ENCODE measurements around the gene S100A12.

The S100A12 gene

DNA sequence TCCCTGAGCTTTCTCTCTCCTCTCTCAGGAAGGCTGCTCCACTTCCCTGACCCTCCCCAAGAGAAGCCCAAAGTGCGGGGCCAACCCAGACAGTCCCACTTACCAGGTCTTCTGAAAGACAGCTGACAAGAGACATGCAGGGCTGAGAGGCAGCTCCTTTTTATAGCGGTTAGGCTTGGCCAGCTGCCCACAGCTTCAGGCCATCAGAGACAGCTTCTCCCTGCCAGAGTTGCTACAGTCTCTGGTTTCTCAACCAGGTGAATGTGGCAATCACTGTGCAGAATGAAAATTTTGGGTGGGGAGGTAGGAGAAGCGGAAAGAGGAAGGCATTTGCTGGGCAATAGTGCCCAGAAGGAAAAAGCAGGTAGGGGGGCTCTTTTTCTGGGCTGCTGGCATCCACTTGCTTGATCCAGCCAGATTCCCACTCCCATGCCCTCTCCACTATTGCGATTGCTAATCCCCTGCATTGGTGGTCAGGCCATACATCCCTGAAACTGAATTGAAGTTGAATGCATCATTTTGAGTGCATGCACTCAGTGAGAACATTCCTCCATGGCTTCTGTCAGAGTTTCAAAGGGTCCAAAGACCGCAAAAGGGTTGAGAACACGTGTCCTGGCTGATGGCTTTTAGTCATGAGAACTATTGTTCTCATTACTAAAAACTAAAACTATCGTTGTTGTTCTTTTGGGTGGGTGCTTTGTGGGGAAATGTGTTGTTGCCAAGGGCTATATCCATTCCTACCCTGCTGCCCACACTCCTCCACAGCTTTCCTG is 15.7 kb upstream of the S100A12 start, which contains the start of gene S100A8:
Gene S100A8, minus strand, starts transcription at position 136 of the 773 bp plus-strand sequence. CDS start 538 bp downstream, outside the sequence.
- no peak for DNase-seq (ENCODE audit: low spot score in 2 of 2)
- H3K27ac Mint-ChIP-seq = no peak within 1 kb of the TSS
- H3K27me3 Mint-ChIP-seq = peaks cover 16% of the 10 kb centered on the region
- H3K9me3 Mint-ChIP-seq = no peaks in the 10 kb centered on the region
- no peak within 1 kb of the TSS for H3K4me3 Mint-ChIP-seq
- ATAC-seq (ENCODE audit: low read depth) = no peak
- H3K36me3 Mint-ChIP-seq = no peaks in the 10 kb centered on the region
- H3K4me1 Mint-ChIP-seq = no peaks in the 10 kb centered on the region

DNA sequence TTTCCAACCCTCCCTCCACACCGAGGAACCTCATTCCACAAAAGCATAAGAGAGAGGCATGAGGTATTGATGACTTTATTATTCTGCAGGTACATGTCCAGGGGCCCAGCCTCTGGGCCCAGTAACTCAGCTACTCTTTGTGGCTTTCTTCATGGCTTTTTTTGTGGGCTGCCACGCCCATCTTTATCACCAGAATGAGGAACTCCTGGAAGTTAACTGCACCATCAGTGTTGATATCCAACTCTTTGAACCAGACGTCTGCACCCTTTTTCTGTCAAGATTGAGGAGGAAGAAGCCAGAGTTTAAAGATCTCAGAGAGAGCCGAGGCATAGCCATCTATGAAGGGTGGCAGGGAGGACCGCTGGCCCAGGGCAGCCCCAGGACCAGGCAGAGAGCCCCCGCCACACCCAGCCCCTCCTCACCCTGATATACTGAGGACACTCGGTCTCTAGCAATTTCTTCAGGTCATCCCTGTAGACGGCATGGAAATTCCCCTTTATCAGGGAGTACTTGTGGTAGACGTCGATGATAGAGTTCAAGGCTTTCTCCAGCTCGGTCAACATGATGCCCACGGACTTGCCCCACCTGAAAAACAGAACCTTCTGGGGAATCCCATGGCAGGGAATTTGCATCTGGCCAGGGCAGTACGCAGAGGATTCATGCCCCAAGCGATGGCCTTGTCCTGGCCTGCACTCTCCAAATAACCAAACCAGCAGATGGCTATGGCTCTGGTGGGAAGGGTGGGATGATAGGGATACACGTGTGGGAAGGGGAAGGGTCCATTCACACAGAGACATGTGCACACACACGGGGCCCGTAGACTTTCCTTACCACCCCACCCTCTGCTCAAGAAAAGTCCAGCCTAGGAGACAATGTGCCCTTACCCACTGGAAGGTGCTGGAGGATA is 14.8 kb upstream of the S100A12 start:
- Mint-ChIP-seq H3K27me3 (peaks cover 11% of the 10 kb centered on the region), H3K9me3 (no peaks in the 10 kb centered on the region), H3K36me3 (no peaks in the 10 kb centered on the region), H3K4me1 (no peaks in the 10 kb centered on the region), H3K27ac (no peak overlapping the region), H3K4me3 (no peak overlapping the region)
- DNase-seq (ENCODE audit: low spot score in 2 of 2) = no peak
- ATAC-seq (ENCODE audit: low read depth) = no peak

DNA sequence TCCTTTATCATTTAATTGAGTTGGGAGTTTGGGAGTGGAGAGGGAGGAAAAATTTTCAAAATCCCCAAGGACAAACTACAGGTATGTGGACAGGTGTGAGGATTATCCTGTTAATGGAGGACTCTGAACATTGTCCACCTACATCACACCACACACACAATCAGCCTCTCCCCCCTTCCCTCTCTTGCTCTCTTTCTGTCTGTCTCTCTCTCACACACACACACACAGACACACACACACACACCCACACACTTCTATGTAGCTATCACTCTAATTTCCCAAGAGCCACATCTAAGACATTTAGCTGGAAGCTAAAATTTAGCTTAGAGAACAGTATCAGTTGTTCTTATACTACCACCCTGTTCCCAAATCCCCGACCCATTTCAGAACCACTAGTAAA is 14.0 kb upstream of the S100A12 start:
- Mint-ChIP-seq H3K27ac (no peak overlapping the region), H3K36me3 (no peaks in the 10 kb centered on the region), H3K27me3 (peaks cover 9% of the 10 kb centered on the region), H3K4me1 (no peaks in the 10 kb centered on the region), H3K4me3 (no peak overlapping the region), H3K9me3 (no peaks in the 10 kb centered on the region)
- ATAC-seq (ENCODE audit: low read depth) (no peak), DNase-seq (ENCODE audit: low spot score in 2 of 2) (no peak)

DNA sequence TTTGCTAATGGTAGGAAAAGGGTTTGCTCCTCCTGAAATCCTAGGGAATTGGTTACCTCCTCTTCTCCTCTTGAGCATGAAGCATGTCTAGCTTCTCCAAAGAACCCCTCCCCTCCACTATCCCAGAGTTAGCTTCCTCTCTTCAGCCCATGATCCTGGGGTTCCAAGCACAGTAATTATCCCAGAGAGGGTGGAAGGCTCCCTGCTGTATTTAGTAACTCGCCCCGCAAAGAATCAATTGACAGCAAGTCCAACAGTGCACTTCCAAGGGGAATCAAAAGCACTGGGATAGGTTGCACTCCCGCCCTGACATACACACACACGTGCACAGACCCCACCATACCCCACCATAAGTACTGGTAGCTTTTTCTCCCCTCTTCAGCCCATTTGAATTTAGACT is 12.4 kb upstream of the S100A12 start:
- Mint-ChIP-seq H3K4me3 (no peak overlapping the region), H3K36me3 (no peaks in the 10 kb centered on the region), H3K4me1 (no peaks in the 10 kb centered on the region), H3K9me3 (no peaks in the 10 kb centered on the region), H3K27me3 (peaks cover 7% of the 10 kb centered on the region), H3K27ac (no peak overlapping the region)
- DNase-seq (ENCODE audit: low spot score in 2 of 2) = no peak
- ATAC-seq (ENCODE audit: low read depth) = no peak

DNA sequence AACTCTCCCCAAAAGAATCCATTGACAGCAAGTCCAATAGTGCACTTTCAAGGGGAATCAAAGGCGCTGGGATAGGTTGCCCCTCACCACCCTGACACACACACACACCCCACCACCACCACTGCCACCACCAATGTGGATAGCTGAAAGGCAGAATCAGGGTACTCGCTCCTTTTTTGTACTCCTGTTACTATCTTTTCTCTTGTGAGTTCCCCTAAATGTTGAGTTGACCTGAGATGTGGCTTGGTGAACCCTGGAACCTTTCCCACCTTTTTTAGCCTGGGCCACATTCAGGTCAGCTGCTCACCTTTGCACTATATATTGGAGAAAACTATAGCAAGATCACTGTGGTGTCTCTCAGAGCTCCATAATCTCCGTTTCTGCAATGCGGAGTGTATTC is 11.6 kb upstream of the S100A12 start:
- H3K4me1 Mint-ChIP-seq = no peaks in the 10 kb centered on the region
- H3K4me3 Mint-ChIP-seq = no peak overlapping the region
- peaks cover 7% of the 10 kb centered on the region for H3K27me3 Mint-ChIP-seq
- peaks cover 4% of the 10 kb centered on the region for H3K9me3 Mint-ChIP-seq
- no peaks in the 10 kb centered on the region for H3K36me3 Mint-ChIP-seq
- DNase-seq (ENCODE audit: low spot score in 2 of 2) (no peak), ATAC-seq (ENCODE audit: low read depth) (no peak)
- no peak overlapping the region for H3K27ac Mint-ChIP-seq

DNA sequence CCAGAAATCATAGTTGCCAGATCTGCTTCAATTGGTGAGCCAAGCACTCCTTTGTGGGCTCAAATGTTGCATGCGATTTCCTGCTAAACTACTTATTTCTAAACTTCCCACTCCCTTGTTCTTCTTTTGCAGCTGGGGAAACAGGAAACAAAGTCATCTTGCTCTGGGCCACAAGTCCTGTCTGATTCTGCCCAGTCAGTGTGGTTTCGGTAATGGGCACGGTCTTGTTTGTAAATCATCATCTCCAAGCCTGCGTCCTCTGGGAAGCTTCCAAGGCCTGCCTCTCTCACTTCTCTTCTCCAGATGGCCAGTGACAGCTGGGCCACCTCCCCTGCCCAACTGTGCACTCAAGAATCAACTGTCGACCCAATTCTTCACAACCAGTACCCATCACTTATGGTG is 11.1 kb upstream of the S100A12 start:
- ATAC-seq (ENCODE audit: low read depth) (no peak), DNase-seq (ENCODE audit: low spot score in 2 of 2) (no peak)
- H3K4me3 Mint-ChIP-seq = no peak overlapping the region
- H3K36me3 Mint-ChIP-seq = no peaks in the 10 kb centered on the region
- peaks cover 8% of the 10 kb centered on the region for H3K9me3 Mint-ChIP-seq
- no peaks in the 10 kb centered on the region for H3K4me1 Mint-ChIP-seq
- no peak overlapping the region for H3K27ac Mint-ChIP-seq
- H3K27me3 Mint-ChIP-seq = peaks cover 9% of the 10 kb centered on the region

DNA sequence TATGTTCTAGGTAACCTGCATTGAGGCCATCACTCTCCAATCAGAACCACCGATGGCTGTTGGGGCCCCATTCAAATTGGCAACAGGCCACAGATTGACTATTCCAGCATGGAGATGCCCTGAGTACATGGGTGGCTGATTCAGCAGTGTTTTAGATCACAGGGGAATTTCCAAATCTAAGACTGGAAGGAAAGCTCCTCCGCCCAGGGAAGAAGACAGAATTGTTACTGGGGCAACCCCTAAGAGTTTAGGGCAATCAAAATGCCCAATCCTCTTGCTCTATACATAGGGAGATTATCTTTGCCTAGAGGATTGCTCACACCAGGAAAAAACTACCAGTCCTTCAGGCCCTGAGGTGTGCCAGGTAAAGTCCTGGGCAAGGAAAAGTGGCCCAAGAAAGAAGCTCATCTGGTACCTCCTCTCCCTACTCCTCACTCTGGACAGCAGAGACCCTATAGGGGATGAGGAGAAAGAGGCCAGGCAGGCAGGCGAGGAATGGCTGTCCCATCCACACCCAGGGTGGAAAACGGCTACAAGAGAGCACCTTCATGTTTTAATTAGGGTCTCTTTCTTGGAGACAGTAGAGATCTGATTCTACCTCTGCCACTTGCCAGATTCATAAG is 9.6 kb upstream of the S100A12 start:
- Mint-ChIP-seq H3K9me3 (peaks cover 10% of the 10 kb centered on the region), H3K4me1 (no peaks in the 10 kb centered on the region), H3K27ac (no peak overlapping the region), H3K27me3 (peaks cover 11% of the 10 kb centered on the region), H3K36me3 (no peaks in the 10 kb centered on the region), H3K4me3 (no peak overlapping the region)
- ATAC-seq (ENCODE audit: low read depth) = no peak
- no peak for DNase-seq (ENCODE audit: low spot score in 2 of 2)

DNA sequence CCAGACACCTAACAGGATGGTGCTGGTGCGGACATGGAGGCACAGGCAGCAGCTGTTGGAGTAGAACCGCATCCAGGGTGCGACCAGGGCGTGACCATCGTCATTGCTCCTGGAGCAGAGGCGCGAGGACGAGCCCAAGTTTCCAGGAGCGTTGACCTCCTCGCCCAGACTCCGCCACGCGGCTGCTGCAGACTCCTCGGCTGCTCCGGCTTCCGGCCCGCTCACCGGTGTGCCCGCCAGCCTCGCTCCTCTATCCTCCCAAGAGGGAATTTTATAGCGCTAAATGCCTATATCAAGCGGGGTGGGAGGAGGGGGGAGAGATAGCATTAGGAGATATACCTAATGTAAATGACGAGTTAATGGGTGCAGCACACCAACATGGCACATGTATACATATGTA is 5.3 kb upstream of the S100A12 start:
- Mint-ChIP-seq H3K27me3 (peaks cover 14% of the 10 kb centered on the region), H3K9me3 (peaks cover 10% of the 10 kb centered on the region), H3K27ac (no peak overlapping the region)

DNA sequence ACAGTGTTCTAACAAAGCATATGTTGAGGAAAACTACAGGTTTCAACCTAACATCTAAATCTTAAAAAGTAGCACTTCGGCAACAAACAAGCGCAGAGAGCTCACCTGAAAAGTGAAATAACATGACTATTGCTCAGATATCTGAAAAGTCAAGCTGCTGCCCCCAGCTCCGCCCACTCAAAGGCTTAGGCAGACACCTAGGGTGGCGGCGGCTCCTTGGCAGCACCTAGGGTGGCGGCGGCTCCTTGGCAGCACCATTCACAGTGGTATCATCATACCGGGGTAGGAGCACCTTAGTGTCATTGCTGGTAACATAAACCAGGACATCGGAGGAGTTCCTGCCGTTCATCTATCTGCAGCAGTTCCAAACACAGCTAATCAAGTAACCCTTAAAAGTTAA is 4.2 kb upstream of the S100A12 start:
- no peak overlapping the region for H3K27ac Mint-ChIP-seq
- DNase-seq (ENCODE audit: low spot score in 2 of 2) (no peak), ATAC-seq (ENCODE audit: low read depth) (no peak)
- peaks cover 10% of the 10 kb centered on the region for H3K9me3 Mint-ChIP-seq
- H3K27me3 Mint-ChIP-seq = peaks cover 16% of the 10 kb centered on the region
- H3K4me1 Mint-ChIP-seq = no peaks in the 10 kb centered on the region
- no peaks in the 10 kb centered on the region for H3K36me3 Mint-ChIP-seq
- no peak overlapping the region for H3K4me3 Mint-ChIP-seq

More for the DNA sequence above, 5.3 kb upstream of the S100A12 start:
- Mint-ChIP-seq H3K36me3 (no peaks in the 10 kb centered on the region), H3K4me3 (no peak overlapping the region), H3K4me1 (no peaks in the 10 kb centered on the region)
- no peak for ATAC-seq (ENCODE audit: low read depth)
- DNase-seq (ENCODE audit: low spot score in 2 of 2) = no peak

DNA sequence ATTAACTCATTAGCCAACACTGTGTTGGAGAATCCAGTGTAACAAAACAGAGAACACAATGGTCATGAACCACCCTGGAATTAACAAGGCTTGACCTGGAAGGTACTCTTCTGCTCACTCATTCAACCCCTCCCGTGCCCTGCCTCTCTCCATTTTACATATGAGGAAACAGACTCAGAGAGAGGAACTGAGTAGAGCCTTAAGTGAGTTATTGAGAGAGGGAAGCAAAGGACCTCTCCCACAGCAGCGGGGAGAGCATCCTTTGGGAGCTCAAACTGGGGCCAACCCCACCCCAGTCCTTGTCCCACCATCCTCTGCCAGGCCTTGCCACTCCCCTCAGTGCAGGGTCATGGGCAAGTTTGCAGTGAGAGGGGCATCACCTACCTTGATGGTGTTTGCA is 1.4 kb downstream of the S100A12 start:
- no peak overlapping the region for H3K27ac Mint-ChIP-seq
- no peaks in the 10 kb centered on the region for H3K36me3 Mint-ChIP-seq
- no peaks in the 10 kb centered on the region for H3K4me1 Mint-ChIP-seq
- H3K4me3 Mint-ChIP-seq = no peak overlapping the region
- ATAC-seq (ENCODE audit: low read depth) (no peak), DNase-seq (ENCODE audit: low spot score in 2 of 2) (no peak)
- H3K27me3 Mint-ChIP-seq = peaks cover 25% of the 10 kb centered on the region
- H3K9me3 Mint-ChIP-seq = no peaks in the 10 kb centered on the region

DNA sequence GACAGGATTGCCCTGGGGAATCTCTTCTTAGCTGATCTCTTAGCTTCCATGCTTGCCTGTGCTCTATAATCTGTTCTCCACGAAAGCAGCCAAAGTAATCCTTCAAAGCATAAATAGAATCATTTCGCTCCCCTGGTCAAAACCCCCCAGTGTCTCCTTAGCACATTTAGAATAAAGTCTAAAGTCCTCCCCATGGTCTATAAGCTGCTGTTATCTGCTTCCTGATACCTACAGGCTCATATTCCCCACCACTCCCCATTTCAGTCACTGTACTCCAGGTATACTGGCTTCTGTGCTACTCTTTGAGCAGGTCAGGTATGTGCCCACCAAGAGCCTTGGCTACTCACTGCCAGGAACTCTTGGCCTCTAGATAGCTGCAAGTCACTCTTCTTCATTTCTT is 2.9 kb downstream of the S100A12 start:
- no peaks in the 10 kb centered on the region for H3K4me1 Mint-ChIP-seq
- no peak overlapping the region for H3K4me3 Mint-ChIP-seq
- DNase-seq (ENCODE audit: low spot score in 2 of 2) (no peak), ATAC-seq (ENCODE audit: low read depth) (no peak)
- H3K9me3 Mint-ChIP-seq = no peaks in the 10 kb centered on the region
- H3K36me3 Mint-ChIP-seq = no peaks in the 10 kb centered on the region
- H3K27me3 Mint-ChIP-seq = peaks cover 23% of the 10 kb centered on the region
- H3K27ac Mint-ChIP-seq = no peak overlapping the region

DNA sequence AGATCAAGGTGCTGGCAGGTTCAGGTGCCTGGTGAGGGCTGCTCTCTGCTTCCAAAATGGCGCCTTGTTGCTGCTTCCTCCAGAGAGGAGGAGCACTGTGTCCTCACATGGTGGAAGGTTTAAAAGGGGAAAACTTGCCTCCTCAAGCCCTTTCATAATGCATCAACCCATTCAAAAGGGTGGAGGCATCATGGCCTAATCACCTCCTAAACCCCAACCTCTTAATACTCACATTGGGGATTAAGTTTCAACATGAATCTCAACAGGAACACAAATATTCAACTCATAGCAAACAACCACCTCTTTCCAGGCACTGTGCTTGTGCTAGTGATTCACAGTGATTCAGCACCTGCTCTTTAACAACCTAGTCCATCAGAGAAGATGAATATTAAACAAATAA is 4.2 kb downstream of the S100A12 start:
- H3K27me3 Mint-ChIP-seq = peaks cover 18% of the 10 kb centered on the region

DNA sequence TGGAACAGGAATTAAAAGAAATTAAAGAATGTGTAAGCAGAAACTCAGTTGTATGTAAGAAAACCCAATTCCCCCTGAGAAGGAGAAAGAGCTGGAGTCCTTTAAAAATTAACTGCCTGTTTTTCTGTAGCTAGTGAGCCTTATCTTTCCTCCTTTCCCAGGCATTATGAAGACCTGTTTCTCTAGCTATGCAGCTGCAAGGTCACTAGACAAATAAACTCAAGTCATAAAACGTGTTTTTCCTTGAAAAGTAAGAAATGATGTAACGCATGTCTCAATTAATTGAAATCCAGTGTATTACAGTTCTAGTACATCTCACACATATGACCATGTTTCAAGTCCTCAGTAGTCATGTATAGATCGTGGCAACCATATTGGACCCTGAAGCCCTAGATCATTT is 5.3 kb downstream of the S100A12 start:
- no peaks in the 10 kb centered on the region for H3K9me3 Mint-ChIP-seq
- peaks cover 20% of the 10 kb centered on the region for H3K27me3 Mint-ChIP-seq
- no peaks in the 10 kb centered on the region for H3K36me3 Mint-ChIP-seq
- ATAC-seq (ENCODE audit: low read depth) (no peak), DNase-seq (ENCODE audit: low spot score in 2 of 2) (no peak)
- no peak overlapping the region for H3K27ac Mint-ChIP-seq
- no peaks in the 10 kb centered on the region for H3K4me1 Mint-ChIP-seq
- H3K4me3 Mint-ChIP-seq = no peak overlapping the region

More for the DNA sequence above, 4.2 kb downstream of the S100A12 start:
- Mint-ChIP-seq H3K9me3 (no peaks in the 10 kb centered on the region), H3K4me1 (no peaks in the 10 kb centered on the region), H3K27ac (no peak overlapping the region), H3K36me3 (no peaks in the 10 kb centered on the region), H3K4me3 (no peak overlapping the region)
- DNase-seq (ENCODE audit: low spot score in 2 of 2) (no peak), ATAC-seq (ENCODE audit: low read depth) (no peak)

DNA sequence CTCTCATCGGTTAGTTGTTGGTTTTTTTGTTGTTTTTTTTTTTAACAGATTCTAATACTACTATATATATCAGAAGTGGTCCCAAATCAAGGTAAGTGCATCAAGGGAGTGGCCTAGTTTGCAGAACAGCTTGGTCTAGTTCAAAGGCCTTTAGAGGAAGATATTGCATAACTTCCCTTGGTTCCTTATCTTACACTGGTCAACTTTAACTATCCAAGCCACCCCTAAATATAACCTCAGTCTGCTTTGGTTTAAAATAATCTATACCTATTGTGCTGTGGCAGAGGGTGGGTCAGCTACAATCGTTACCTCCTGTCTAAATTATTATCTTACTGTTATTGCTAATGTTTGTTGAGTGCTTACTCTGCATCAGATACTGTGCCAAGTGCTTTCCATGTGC is 6.9 kb downstream of the S100A12 start:
- Mint-ChIP-seq H3K36me3 (no peaks in the 10 kb centered on the region), H3K4me3 (no peak overlapping the region), H3K9me3 (no peaks in the 10 kb centered on the region), H3K4me1 (no peaks in the 10 kb centered on the region), H3K27me3 (peaks cover 24% of the 10 kb centered on the region), H3K27ac (no peak overlapping the region)
- DNase-seq (ENCODE audit: low spot score in 2 of 2) = no peak
- no peak for ATAC-seq (ENCODE audit: low read depth)
